Measurements from ENCODE around the gene PCSK5. TPM values are rescaled to one million over a fixed set of nuclear protein-coding genes. Genes with fewer than 3 reads are reported as not detected.
A peak's percentile ranks its signal among the peaks of the same experiment; 100 is the strongest.

PCSK5 gene
- total RNA-seq, 2 donors from 2014 or later: 41.2 to 63.7 TPM

DNA sequence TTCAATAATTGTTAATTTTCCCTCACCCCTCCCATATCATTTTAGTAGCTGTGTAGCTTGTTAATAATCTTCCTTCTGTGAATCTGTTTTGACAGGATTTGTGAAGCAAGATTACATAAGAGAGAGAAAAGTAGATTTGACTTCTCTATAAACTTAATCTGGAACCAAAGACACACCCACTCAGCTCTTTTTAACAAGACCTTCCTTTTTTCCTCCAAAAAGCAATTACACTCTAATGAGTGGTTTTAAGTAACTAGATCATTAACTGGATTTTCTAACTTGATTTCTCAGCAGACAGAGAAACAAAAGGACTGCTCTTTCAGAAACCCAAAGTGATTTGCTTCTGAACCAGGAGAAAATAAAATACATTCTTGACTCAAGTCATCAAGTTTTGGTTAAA is 481.9 kb downstream of the PCSK5 start:
- no peak for DNase-seq (ENCODE audit: low spot score)
- Histone ChIP-seq H3K4me1 (ENCODE audit: control insufficient read depth in 1 of 2, low read depth in 2 of 2) (peaks cover 7 to 25% of the 10 kb centered on the region in 2 donors), H3K4me3 (no peak overlapping the region), H3K36me3 (no peaks in the 10 kb centered on the region), H3K27ac (no peak overlapping the region), H3K27me3 (replicated peaks; ENCODE audit: insufficient read depth) (no peaks in the 10 kb centered on the region), H3K9me3 (no peaks in the 10 kb centered on the region)
- TF ChIP-seq, protein P1, sequence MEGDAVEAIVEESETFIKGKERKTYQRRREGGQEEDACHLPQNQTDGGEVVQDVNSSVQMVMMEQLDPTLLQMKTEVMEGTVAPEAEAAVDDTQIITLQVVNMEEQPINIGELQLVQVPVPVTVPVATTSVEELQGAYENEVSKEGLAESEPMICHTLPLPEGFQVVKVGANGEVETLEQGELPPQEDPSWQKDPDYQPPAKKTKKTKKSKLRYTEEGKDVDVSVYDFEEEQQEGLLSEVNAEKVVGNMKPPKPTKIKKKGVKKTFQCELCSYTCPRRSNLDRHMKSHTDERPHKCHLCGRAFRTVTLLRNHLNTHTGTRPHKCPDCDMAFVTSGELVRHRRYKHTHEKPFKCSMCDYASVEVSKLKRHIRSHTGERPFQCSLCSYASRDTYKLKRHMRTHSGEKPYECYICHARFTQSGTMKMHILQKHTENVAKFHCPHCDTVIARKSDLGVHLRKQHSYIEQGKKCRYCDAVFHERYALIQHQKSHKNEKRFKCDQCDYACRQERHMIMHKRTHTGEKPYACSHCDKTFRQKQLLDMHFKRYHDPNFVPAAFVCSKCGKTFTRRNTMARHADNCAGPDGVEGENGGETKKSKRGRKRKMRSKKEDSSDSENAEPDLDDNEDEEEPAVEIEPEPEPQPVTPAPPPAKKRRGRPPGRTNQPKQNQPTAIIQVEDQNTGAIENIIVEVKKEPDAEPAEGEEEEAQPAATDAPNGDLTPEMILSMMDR (IDR thresholded peaks at IDR 0.05): no peak
- no peak for ATAC-seq (ENCODE audit: insufficient number of reproducible peaks, low FRiP score, low read depth)

DNA sequence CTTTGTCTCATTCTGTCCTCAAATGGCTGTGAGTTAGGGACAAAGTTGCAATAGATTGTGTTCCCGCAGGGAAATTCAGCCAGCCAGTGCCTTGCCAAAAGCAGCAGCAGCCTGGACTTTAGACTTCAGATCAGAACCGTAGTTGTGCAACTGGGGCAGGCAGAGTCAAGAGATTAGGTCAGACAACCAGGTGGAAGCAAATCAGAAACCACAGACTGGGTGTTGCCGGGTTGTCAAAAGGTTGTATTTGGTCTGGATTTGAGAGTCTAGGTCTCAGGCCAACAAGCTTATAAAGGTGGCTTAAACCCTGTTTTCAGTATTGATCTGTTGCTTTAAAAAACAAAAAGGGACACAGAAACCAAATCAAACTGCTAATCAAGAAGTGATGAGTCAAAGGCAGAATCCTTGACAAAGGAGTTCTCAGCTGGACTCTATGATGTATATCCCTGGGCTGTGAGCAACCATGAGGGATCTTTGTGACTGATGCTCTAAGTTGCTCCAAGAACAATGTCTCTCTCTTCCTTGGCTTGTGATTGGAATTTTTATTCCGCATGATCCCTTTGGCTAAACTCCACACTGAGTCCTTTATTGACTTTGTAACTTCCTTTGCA is 482.8 kb downstream of the PCSK5 start:
- Histone ChIP-seq H3K9me3 (no peaks in the 10 kb centered on the region), H3K4me1 (ENCODE audit: control insufficient read depth in 1 of 2, low read depth in 2 of 2) (peaks cover 7 to 25% of the 10 kb centered on the region in 2 donors), H3K27me3 (replicated peaks; ENCODE audit: insufficient read depth) (no peaks in the 10 kb centered on the region), H3K4me3 (no peak overlapping the region), H3K36me3 (no peaks in the 10 kb centered on the region), H3K27ac (no peak overlapping the region)
- TF ChIP-seq, protein P1 (IDR thresholded peaks at IDR 0.05): no peak
- ATAC-seq (ENCODE audit: insufficient number of reproducible peaks, low FRiP score, low read depth) (peak; percentile 52), DNase-seq (ENCODE audit: low spot score) (no peak)

DNA sequence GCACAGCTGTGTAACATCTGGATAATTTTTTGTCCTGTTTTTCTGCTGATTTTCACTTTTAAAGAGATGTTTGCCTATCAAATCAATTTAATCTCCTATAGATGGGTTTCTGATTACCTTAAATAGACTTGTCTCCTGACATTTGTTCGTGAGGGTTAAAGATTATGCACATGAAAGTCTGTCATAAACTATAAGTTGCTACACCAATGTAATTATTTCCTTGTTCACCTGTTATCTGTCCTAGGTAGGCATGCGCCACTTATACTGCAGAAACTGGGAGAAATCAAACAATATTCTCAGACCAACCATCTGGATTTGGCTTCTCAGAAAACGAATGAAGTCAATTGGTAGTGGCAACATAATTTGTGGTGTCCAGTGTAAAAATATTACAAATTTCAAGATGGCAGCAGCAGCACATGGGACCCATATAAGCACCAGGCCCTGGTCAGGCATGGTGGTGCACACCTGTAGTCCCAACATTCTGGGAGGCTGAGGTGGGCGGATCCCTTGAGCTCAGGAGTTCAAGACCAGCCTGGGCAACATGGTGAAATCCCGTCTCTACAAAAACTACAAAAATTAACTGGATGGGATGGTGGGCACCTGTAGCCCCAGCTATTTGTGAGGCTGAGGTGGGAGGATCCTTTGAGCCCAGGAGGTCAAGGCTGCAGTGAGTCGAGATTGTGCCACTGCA is 483.5 kb downstream of the PCSK5 start:
- Histone ChIP-seq H3K27me3 (replicated peaks; ENCODE audit: insufficient read depth) (no peaks in the 10 kb centered on the region), H3K4me3 (no peak overlapping the region), H3K9me3 (no peaks in the 10 kb centered on the region), H3K36me3 (no peaks in the 10 kb centered on the region), H3K4me1 (ENCODE audit: control insufficient read depth in 1 of 2, low read depth in 2 of 2) (peaks cover 7 to 25% of the 10 kb centered on the region in 2 donors), H3K27ac (no peak overlapping the region)
- TF ChIP-seq, protein P1 (IDR thresholded peaks at IDR 0.05): no peak
- ATAC-seq (ENCODE audit: insufficient number of reproducible peaks, low FRiP score, low read depth) (no peak), DNase-seq (ENCODE audit: low spot score) (no peak)

DNA sequence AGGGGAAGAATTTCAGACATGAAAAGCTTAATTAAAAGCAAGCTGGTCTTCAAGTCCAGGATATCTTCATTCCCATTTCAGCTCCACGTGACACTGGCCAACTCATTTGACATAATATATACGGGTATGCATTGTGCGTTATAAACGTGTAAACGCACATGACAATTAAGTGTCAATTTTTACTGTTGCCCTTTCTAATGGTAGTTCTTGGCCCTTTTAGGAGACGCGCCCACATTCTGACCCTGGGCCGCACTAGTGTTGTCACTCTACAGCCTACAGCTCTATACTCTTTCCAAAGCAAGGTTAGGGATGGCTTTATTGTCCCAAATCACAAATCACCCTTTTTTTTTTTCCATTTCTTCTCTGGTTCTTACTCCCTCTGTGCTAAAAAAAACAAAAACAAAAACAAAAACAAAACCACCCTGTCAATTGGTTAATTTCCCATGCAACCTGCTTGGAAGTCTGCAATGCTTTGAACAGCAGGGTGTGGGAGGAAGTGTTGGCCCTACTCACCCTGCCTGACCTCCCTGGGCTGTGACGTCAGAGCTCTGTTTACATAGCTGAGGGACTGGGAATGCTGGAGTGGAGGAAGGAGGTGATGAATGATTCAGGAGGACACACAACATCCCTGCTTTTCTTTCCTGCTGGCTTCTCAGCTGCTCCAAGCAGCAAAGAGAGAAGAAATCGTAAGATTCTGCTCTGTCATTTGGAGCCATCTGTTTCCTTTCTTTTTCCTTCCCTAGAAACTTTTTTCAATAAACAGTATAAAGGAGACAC is 484.5 kb downstream of the PCSK5 start:
- no peaks in the 10 kb centered on the region for H3K27me3 ChIP-seq (replicated peaks; ENCODE audit: insufficient read depth)
- no peaks in the 10 kb centered on the region for H3K36me3 ChIP-seq
- TF ChIP-seq, protein P1 (IDR thresholded peaks at IDR 0.05): no peak
- no peak overlapping the region for H3K4me3 ChIP-seq
- DNase-seq (ENCODE audit: low spot score) (peak; percentile 33), ATAC-seq (ENCODE audit: insufficient number of reproducible peaks, low FRiP score, low read depth) (no peak)
- H3K4me1 ChIP-seq (ENCODE audit: control insufficient read depth in 1 of 2, low read depth in 2 of 2): peaks cover 7 to 25% of the 10 kb centered on the region in 2 donors
- no peak overlapping the region for H3K27ac ChIP-seq
- no peaks in the 10 kb centered on the region for H3K9me3 ChIP-seq

DNA sequence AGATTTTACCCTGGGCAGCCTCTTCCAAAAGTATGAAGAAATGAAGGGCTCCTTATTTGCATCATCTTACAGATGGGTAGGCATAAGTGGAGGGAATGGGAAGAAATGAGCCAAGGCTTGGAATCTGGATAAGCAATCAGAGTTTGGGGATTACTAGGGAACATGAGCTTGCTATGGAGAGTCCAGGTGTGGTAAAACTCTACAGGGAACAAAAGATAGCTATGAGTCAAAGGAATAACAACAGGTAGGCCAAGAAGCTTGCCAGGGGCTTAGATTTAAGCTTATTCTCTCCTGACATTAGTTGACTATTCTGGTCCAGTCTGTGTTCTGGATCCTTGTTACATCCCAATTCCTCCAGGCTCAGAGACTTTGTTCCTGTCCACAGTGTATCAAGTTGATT is 487.3 kb downstream of the PCSK5 start:
- Histone ChIP-seq H3K27ac (no peak overlapping the region), H3K27me3 (replicated peaks; ENCODE audit: insufficient read depth) (no peaks in the 10 kb centered on the region), H3K4me3 (no peak overlapping the region), H3K4me1 (ENCODE audit: control insufficient read depth in 1 of 2, low read depth in 2 of 2) (peaks cover under 1 to 17% of the 10 kb centered on the region in 2 donors), H3K36me3 (no peaks in the 10 kb centered on the region), H3K9me3 (no peaks in the 10 kb centered on the region)
- DNase-seq (ENCODE audit: low spot score): no peak
- TF ChIP-seq, protein P1 (IDR thresholded peaks at IDR 0.05): no peak
- ATAC-seq (ENCODE audit: insufficient number of reproducible peaks, low FRiP score, low read depth): no peak

Measured in thoracic aorta (tissue), 2 donors.